GM12878 (cell line): ENCODE measurements around the gene PRR22. TPM values are rescaled to one million over a fixed set of nuclear protein-coding genes. Genes with fewer than 3 reads are reported as not detected.

Source experiments
- ATAC-seq: fragments of 200-7000 bp; cut with Tn5 transposase; 3 replicates; pipeline ENCODE4 v1.9.1; 2020; ENCODE audit warnings: mild to moderate bottlenecking, moderate library complexity
- BruUV-seq: library from RNA; stranded (reverse); fragments of 400-500 nt; replicated peaks from 2 replicates; lab custom pipeline; 2021; lab: Mats Ljungman, UMichigan
- CTCF ChIA-PET: fragments of 300-600 bp; sonication (Branson Sonifier 250); formaldehyde crosslinking; extraction: SDS; loops from one replicate; lab custom pipeline; 2021; ENCODE audit warnings: inconsistent platforms; lab: Yijun Ruan, JAX
- POLR2A ChIA-PET: fragments of 350-600 bp; formaldehyde crosslinking; extraction: SDS; loops from one replicate; lab custom pipeline; 2021; ENCODE audit warnings: inconsistent platforms; lab: Charles Lee
- RAD21 ChIA-PET: fragments of 300-600 bp; sonication (Branson Sonifier 250); formaldehyde crosslinking; loops from one replicate; lab custom pipeline; 2023; ENCODE audit warnings: antibody characterized with exemption; ENCODE audit not compliant: unreplicated experiment; lab: Charles Lee
- SMC1A ChIA-PET: fragments of 300-600 bp; sonication (Branson Sonifier 250); formaldehyde crosslinking; loops from one replicate; lab custom pipeline; 2023; ENCODE audit not compliant: unreplicated experiment, uncharacterized antibody; lab: Charles Lee
- DNase-seq: peaks from one replicate; pipeline ENCODE4 v3.0.0-alpha.2; 2011; ENCODE audit warnings: low read depth, low spot score
- FAIRE-seq: peaks from 3 replicates; lab custom pipeline; 2011; peaks lifted over from hg19 to GRCh38; lab: Jason Lieb, UNC
- H2AFZ ChIP-seq: 2 replicates; pipeline ENCODE4 v1.6.0; 2011; ENCODE audit warnings: low read depth, low read length, control low read depth; ENCODE audit not compliant: control insufficient read depth
- H3K27ac ChIP-seq: 2 replicates; pipeline ENCODE4 v1.5.1; 2011; ENCODE audit warnings: control low read depth; ENCODE audit not compliant: control insufficient read depth, insufficient read depth
- H3K27me3 ChIP-seq, 2 experiments: replicated peaks in 1 of 2; 2 replicates each; pipeline versions ENCODE4 v1.6.0 to v1.6.1; 2011; ENCODE audit warnings: low read length in 1 of 2; ENCODE audit not compliant: control insufficient read depth in 2 of 2, insufficient read depth in 2 of 2
- H3K36me3 ChIP-seq, 2 experiments: 2 replicates each; pipeline ENCODE4 v1.5.1; 2011; ENCODE audit warnings: low read length in 1 of 2; ENCODE audit not compliant: control insufficient read depth in 2 of 2, insufficient read depth in 2 of 2
- H3K4me1 ChIP-seq: 2 replicates; pipeline ENCODE4 v1.6.1; 2011; ENCODE audit warnings: mild to moderate bottlenecking, low read length, moderate library complexity, mixed read lengths; ENCODE audit not compliant: control insufficient read depth, insufficient read depth
- H3K4me2 ChIP-seq: 2 replicates; pipeline ENCODE4 v1.6.0; 2011; ENCODE audit warnings: control low read depth; ENCODE audit not compliant: control insufficient read depth, insufficient read depth
- H3K4me3 ChIP-seq: fragments of 200-600 bp; sonication (generic); 2 replicates; pipeline ENCODE4 v1.5.1; 2016
- H3K79me2 ChIP-seq: 2 replicates; pipeline ENCODE4 v1.6.0; 2011; ENCODE audit warnings: low read length; ENCODE audit not compliant: control insufficient read depth, insufficient read depth
- H3K9ac ChIP-seq: 2 replicates; pipeline ENCODE4 v1.8.0; 2011; ENCODE audit warnings: low read length, control low read depth, mixed read lengths; ENCODE audit not compliant: control insufficient read depth, insufficient read depth
- H3K9me3 ChIP-seq: replicated peaks from 3 replicates; pipeline ENCODE4 v1.5.1; 2011; ENCODE audit warnings: mild to moderate bottlenecking, low read length; ENCODE audit not compliant: control insufficient read depth, insufficient read depth
- H4K20me1 ChIP-seq: 2 replicates; pipeline ENCODE4 v1.6.0; 2011; ENCODE audit not compliant: control insufficient read depth, insufficient read depth
- DPF2 ChIP-seq: fragments of 450-650 bp; IDR thresholded peaks from 2 replicates; pipeline ENCODE4 v1.6.1; 2017; ENCODE audit warnings: mild to moderate bottlenecking
- JUNB ChIP-seq: IDR thresholded peaks from 2 replicates; pipeline ENCODE4 v1.6.1; 2016; ENCODE audit warnings: antibody characterized with exemption, mild to moderate bottlenecking
- NFXL1 ChIP-seq: fragments of 450-650 bp; IDR thresholded peaks from 2 replicates; pipeline ENCODE4 v1.6.1; 2017; ENCODE audit warnings: antibody characterized with exemption, mild to moderate bottlenecking, borderline replicate concordance
- NKRF ChIP-seq: fragments of 450-650 bp; conservative IDR thresholded peaks from 2 replicates; pipeline ENCODE4 v1.6.1; 2017; ENCODE audit warnings: mild to moderate bottlenecking, moderate library complexity
- POLR2AphosphoS2 ChIP-seq: IDR thresholded peaks from 2 replicates; pipeline ENCODE4 v1.6.1; 2011; ENCODE audit warnings: low read depth, mild to moderate bottlenecking, low read length, improper control_type of control experiment, moderate library complexity
- RAD21 ChIP-seq: IDR thresholded peaks from 2 replicates; pipeline ENCODE4 v1.6.1; 2011; ENCODE audit warnings: mild to moderate bottlenecking, low read depth, low read length, moderate library complexity; ENCODE audit not compliant: insufficient read depth
- RB1 ChIP-seq: fragments of 450-650 bp; formaldehyde crosslinking; IDR thresholded peaks from 2 replicates; pipeline ENCODE4 v1.6.1; 2017; ENCODE audit warnings: mild to moderate bottlenecking, borderline replicate concordance
- RFX5 ChIP-seq: IDR thresholded peaks from 2 replicates; pipeline ENCODE4 v1.6.1; 2011; ENCODE audit warnings: low read depth, low read length, improper control_type of control experiment
- TCF7 ChIP-seq: IDR thresholded peaks from 2 replicates; pipeline ENCODE4 v1.6.1; 2014; ENCODE audit warnings: antibody characterized with exemption, borderline replicate concordance
- ZNF217 ChIP-seq: fragments of 450-650 bp; IDR thresholded peaks from 2 replicates; pipeline ENCODE4 v1.6.1; 2017; ENCODE audit warnings: antibody characterized with exemption, mild to moderate bottlenecking
- WGBS: methylation state at CpG from one replicate; pipeline ENCODE4 v1.1.6; 2016; ENCODE audit warnings: low lambda C conversion rate; ENCODE audit not compliant: insufficient replicate concordance, insufficient coverage; ENCODE audit errors: missing lambda C conversion rate; 5-methylcytosine and 5-hydroxymethylcytosine counted together
- in situ Hi-C: fragments of 300-500 bp; cut with MboI; formaldehyde crosslinking; loops from 9 replicates; pipeline ENCODE4 v1.14.3; 2018; ENCODE audit warnings: mixed read lengths
- intact Hi-C: fragments of 100-400 bp; cut with micrococcal nuclease; formaldehyde crosslinking; loops from one replicate; pipeline ENCODE4 v1.14.2; 2022; ENCODE audit not compliant: unreplicated experiment
- polyA plus RNA-seq, 11 experiments: library from polyadenylated mRNA; depleted of rRNA in 4 of 11; unstranded in 6 of 11; stranded (reverse) in 5 of 11; fragments of >200 nt; fragmentation: Nextera tagmentation in 4 of 11; fragmentation: Illumina TruSeq in 1 of 11; extraction: Ambion mirVana in 4 of 11; extraction: Trizol in 1 of 11; gene quantifications; 1 replicate in 1 of 11; 2 replicates in 10 of 11; pipeline versions ENCODE4 v1.2.1 to v1.2.3, GENCODE V29; 2011 to 2016; ENCODE audit warnings: inconsistent platforms in 2 of 11, missing spikeins in 2 of 11, low read depth in 1 of 11
- total RNA-seq, 4 experiments: library from RNA; depleted of rRNA in 3 of 4; stranded (reverse); fragments of >200 nt in 3 of 4; fragmentation: Illumina TruSeq in 1 of 4; extraction: Trizol in 1 of 4; gene quantifications; 2 replicates each; pipeline versions ENCODE4 v1.2.1 to v1.2.3, GENCODE V29; 2013 to 2021

Gene PRR22
- total and polyA plus RNA-seq, 10 of the 15 experiments (the other 5 are each of a cell fraction or from before 2014, with no cell fraction given), result 0.31 to 4.4 (median 1.3) TPM; not detected in 2

- no TSS peak for BruUV-seq
- Histone ChIP-seq H4K20me1 (no peaks in the 10 kb centered on the region), H3K4me1 (peaks cover 3% of the 10 kb centered on the region; the same call in 1 of the 2 replicates), H2AFZ (peak overlapping the region; percentile 78), H3K27me3 (no peaks in the 10 kb centered on the region), H3K79me2 (peaks cover 5% of the 10 kb centered on the region), H3K4me3 (peak overlapping the region; percentile 71), H3K36me3 (peaks cover 4 to 27% of the 10 kb centered on the region in 2 experiments; a peak in 3 of 4 replicates), H3K9ac (peak overlapping the region; percentile 75), H3K27ac (peak overlapping the region; percentile 92), H3K4me2 (peak overlapping the region; percentile 97), H3K9me3 (no peaks in the 10 kb centered on the region)
- in situ Hi-C loops, result no loop called here
- TF ChIP-seq RB1 (no peak), ZNF217 (0 out of 2 replicates have a peak, but pooled peaks have one; percentile 65)
- 66% methylated on average over 26 of the region's 26 CpGs for WGBS
- DNase-seq (no peak), ATAC-seq (no peak), FAIRE-seq (no peak)
- intact Hi-C loops, result loop anchor here (1.0 to 2.0 kb wide), 3 partner anchors 70 to 115 kb away; partner anchors contain the start of genes CATSPERD, LONP1, RPL36 and VMAC
- SMC1A ChIA-PET, result interaction anchor here (1.0 kb wide), 1 partner anchor 14 kb away, joined by 3 read pairs; no protein-coding TSS in a partner anchor
- RAD21 ChIA-PET, result interaction anchor here (0.7 to 1.5 kb wide), 2 partner anchors 14 to 199 kb away, joined by 3 to 4 read pairs; partner anchors contain the start of gene NRTN
- CTCF ChIA-PET, result interaction anchor here (1.1 to 3.6 kb wide), 2 partner anchors 14 to 100 kb away, joined by 4 to 25 read pairs; partner anchors contain the start of genes NRTN and RPL36
- POLR2A ChIA-PET, result interaction anchor here (0.6 to 1.1 kb wide), 3 partner anchors 14 to 114 kb away, joined by 3 to 7 read pairs (median 3); no protein-coding TSS in a partner anchor
Measured at GRCh38 chr19:5789886-5790558, 5.5 kb upstream of the PRR22 start.

DNA sequence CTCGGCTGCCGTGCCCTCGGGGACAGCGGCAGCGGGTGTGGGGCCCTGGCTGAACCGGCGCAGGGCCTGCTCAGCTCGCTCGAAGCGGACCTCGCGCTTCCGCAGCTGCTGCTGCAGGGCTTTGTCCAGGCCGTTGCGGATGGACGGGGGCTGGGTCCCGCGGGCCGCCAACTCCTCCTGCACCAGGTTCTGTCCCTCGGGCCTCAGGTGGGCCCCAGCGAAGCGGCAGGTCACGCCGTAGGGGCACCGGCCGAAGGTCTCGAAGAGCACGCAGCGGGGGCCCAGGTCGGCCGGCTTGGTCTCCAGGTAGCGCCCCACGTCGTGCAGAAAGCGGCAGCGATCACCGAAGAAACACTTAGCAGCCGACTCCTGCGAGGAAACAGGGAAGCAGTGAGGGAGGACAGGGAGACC lies 4.8 kb upstream of the PRR22 start:
- intact Hi-C loops, result no loop called here
- no peak overlapping the region for H3K4me3 ChIP-seq
- peaks cover 5% of the 10 kb centered on the region for H3K79me2 ChIP-seq
- no peak for ATAC-seq
- TF ChIP-seq JUNB, result no peak
- TF ChIP-seq RAD21, result no peak
- TF ChIP-seq DPF2, result no peak
- no peak for TF ChIP-seq POLR2AphosphoS2
- no peak for TF ChIP-seq RFX5
- no peak for TF ChIP-seq NFXL1
- no peak for TF ChIP-seq NKRF
- no peak for TF ChIP-seq TCF7
- no peak for DNase-seq
- ChIA-PET RAD21 (interaction anchor here (1.5 kb wide), 1 partner anchor 15 kb away, joined by 4 read pairs; the partner anchor contains the start of gene NRTN), CTCF (interaction anchor here (3.6 kb wide), 1 partner anchor 15 kb away, joined by 25 read pairs; the partner anchor contains the start of gene NRTN), SMC1A (no interaction called here), POLR2A (interaction anchor here (0.6 kb wide), 1 partner anchor 19 kb away, joined by 3 read pairs; no protein-coding TSS in a partner anchor)
- no peak for FAIRE-seq
- no peaks in the 10 kb centered on the region for H3K27me3 ChIP-seq
- no peak overlapping the region for H3K9ac ChIP-seq
- H3K4me2 ChIP-seq, result peak overlapping the region; percentile 97; the same call in 1 of the 2 replicates
- H3K36me3 ChIP-seq, result peaks cover 4 to 29% of the 10 kb centered on the region in 2 experiments; a peak in 3 of 4 replicates
- no peaks in the 10 kb centered on the region for H4K20me1 ChIP-seq
- no peak overlapping the region for H3K27ac ChIP-seq
- no peaks in the 10 kb centered on the region for H3K9me3 ChIP-seq
- H3K4me1 ChIP-seq, result peaks cover 3% of the 10 kb centered on the region; the same call in 1 of the 2 replicates
- in situ Hi-C loops, result no loop called here
- BruUV-seq, result no TSS peak
- H2AFZ ChIP-seq, result no peak overlapping the region
- 97% methylated on average over 39 of the region's 39 CpGs for WGBS
